GM13977 (cell line): ENCODE data around the gene RICTOR.

Experiments used
- DNase-seq: peaks from one replicate; pipeline ENCODE4 v3.0.0; 2012; ENCODE audit warnings: low spot score
- CTCF ChIP-seq: IDR thresholded peaks from 2 replicates; pipeline ENCODE4 v1.5.1; 2012; ENCODE audit warnings: mild to moderate bottlenecking, control low read depth; ENCODE audit not compliant: insufficient read depth; ENCODE audit errors: extremely low read depth, missing control alignments
- in situ Hi-C: fragments of 300-500 bp; cut with MboI; formaldehyde crosslinking; loops from one replicate; pipeline ENCODE4 v1.12.0; 2022; ENCODE audit warnings: low sequenced_read_pairs, low pct_unique_long_range_greater_than_20kb, mixed read lengths, inconsistent platforms; ENCODE audit not compliant: unreplicated experiment

The RICTOR gene

GRCh38 chr5:38892363-38892762, 181.8 kb downstream of the RICTOR start:
- TF ChIP-seq CTCF = no peak

GRCh38 chr5:38891563-38891962, 182.6 kb downstream of the RICTOR start:
- in situ Hi-C loops = no loop called here
- TF ChIP-seq CTCF = no peak
- no peak for DNase-seq

More at GRCh38 chr5:38892363-38892762, 181.8 kb downstream of the RICTOR start:
- DNase-seq = no peak
- in situ Hi-C loops = no loop called here

DNA sequence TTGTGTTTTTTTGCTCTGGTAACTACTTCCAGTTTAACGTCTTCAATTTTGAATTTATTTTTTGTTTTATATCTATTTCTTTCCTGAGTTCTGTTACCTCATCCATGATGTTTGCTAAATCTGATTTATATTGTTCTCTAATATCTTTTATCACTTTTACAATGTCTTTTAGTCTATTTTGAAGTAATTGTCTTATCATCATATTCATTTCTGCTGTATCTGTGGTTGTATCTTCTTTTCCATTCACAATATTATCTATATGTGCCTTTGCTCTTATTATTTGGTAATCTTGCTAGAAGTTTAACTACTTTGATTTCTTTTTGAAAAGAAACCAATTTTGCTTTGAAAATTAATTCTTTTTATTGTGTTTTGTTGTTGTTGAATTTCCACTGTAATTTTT, 184.8 kb downstream of the RICTOR start:
- in situ Hi-C loops = no loop called here
- no peak for DNase-seq
- TF ChIP-seq CTCF = no peak

DNA sequence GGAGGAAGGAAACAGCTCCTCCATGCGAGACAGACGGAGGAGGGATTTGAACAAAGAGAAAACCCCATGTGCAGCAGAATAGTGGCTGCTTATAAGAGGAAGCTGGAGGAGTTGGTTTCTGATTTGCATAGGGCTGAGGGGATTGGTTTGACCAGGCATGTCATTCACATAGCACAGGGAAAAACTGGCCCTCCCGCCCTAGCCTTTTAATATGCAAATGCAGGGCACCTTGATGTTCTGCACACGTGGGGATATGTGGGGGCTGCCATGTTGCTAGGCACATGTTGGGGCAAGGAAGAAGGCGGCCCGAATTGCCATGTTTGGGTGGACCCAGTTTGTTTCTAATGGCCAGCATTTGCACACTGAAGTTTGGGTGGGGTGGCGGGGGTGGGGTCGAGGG, 186.2 kb downstream of the RICTOR start:
- no peak for DNase-seq
- in situ Hi-C loops = no loop called here
- no peak for TF ChIP-seq CTCF
